Measurements from ENCODE around the gene MAML3. TPM values are rescaled to one million over a fixed set of nuclear protein-coding genes. Genes with fewer than 3 reads are reported as not detected.

Gene MAML3
- total and polyA plus RNA-seq, 2 donors: 6.7 to 7.0 TPM

GRCh38 chr4:140150886-140151698, 2.9 kb downstream of the MAML3 start:
- peak; percentile 88 for DNase-seq (ENCODE audit: extremely low spot score)
- H3K4me1 ChIP-seq (ENCODE audit: insufficient read depth): no peaks in the 10 kb centered on the region
- WGBS: under 1% methylated on average over 84 of the region's 84 CpGs

GRCh38 chr4:140150636-140150885, 3.4 kb downstream of the MAML3 start:
- Histone ChIP-seq H3K36me3 (ENCODE audit: insufficient read depth) (no peaks in the 10 kb centered on the region), H3K27ac (ENCODE audit: low read depth) (peak overlapping the region; percentile 92), H3K4me1 (ENCODE audit: insufficient read depth) (no peaks in the 10 kb centered on the region), H3K4me3 (ENCODE audit: low read depth, low read length) (peak overlapping the region; percentile 71)
- WGBS: 1% methylated on average over 13 of the region's 13 CpGs
- peak; percentile 94 for DNase-seq (ENCODE audit: extremely low spot score)

More at GRCh38 chr4:140150886-140151698, 2.9 kb downstream of the MAML3 start:
- Histone ChIP-seq H3K27ac (ENCODE audit: low read depth) (peak overlapping the region; percentile 92), H3K4me3 (ENCODE audit: low read depth, low read length) (peak overlapping the region; percentile 71), H3K36me3 (ENCODE audit: insufficient read depth) (no peaks in the 10 kb centered on the region)

- peak overlapping the region; percentile 71 for H3K4me3 ChIP-seq (ENCODE audit: low read depth, low read length)
- under 1% methylated on average over 20 of the region's 20 CpGs for WGBS
- peak overlapping the region; percentile 92 for H3K27ac ChIP-seq (ENCODE audit: low read depth)
- no peak for DNase-seq (ENCODE audit: extremely low spot score)
- no peaks in the 10 kb centered on the region for H3K4me1 ChIP-seq (ENCODE audit: insufficient read depth)
- H3K36me3 ChIP-seq (ENCODE audit: insufficient read depth): no peaks in the 10 kb centered on the region
These were observed 3.9 kb downstream of the MAML3 start for GRCh38 chr4:140149846-140150635.

- H3K4me3 ChIP-seq (ENCODE audit: low read depth, low read length): no peak overlapping the region
- WGBS: 96% methylated on average over 5 of the region's 5 CpGs
These were observed 9.9 kb downstream of the MAML3 start for GRCh38 chr4:140144050-140144449.

GRCh38 chr4:140141210-140141835, 12.7 kb downstream of the MAML3 start:
- no peak overlapping the region for H3K27ac ChIP-seq (ENCODE audit: low read depth)
- no peaks in the 10 kb centered on the region for H3K36me3 ChIP-seq (ENCODE audit: insufficient read depth)
- H3K4me3 ChIP-seq (ENCODE audit: low read depth, low read length): no peak overlapping the region
- 82% methylated on average over 4 of the region's 4 CpGs for WGBS
- H3K4me1 ChIP-seq (ENCODE audit: insufficient read depth): no peaks in the 10 kb centered on the region
- DNase-seq (ENCODE audit: extremely low spot score): no peak

More at GRCh38 chr4:140144050-140144449, 9.9 kb downstream of the MAML3 start:
- Histone ChIP-seq H3K27ac (ENCODE audit: low read depth) (no peak overlapping the region), H3K4me1 (ENCODE audit: insufficient read depth) (no peaks in the 10 kb centered on the region), H3K36me3 (ENCODE audit: insufficient read depth) (no peaks in the 10 kb centered on the region)
- no peak for DNase-seq (ENCODE audit: extremely low spot score)

GRCh38 chr4:140140566-140140965, 13.4 kb downstream of the MAML3 start:
- Histone ChIP-seq H3K36me3 (ENCODE audit: insufficient read depth) (no peaks in the 10 kb centered on the region), H3K27ac (ENCODE audit: low read depth) (no peak overlapping the region), H3K4me3 (ENCODE audit: low read depth, low read length) (no peak overlapping the region), H3K4me1 (ENCODE audit: insufficient read depth) (no peaks in the 10 kb centered on the region)
- no peak for DNase-seq (ENCODE audit: extremely low spot score)
- 90% methylated on average over 3 of the region's 3 CpGs for WGBS

GRCh38 chr4:140138428-140138827, 15.6 kb downstream of the MAML3 start:
- H3K4me1 ChIP-seq (ENCODE audit: insufficient read depth): no peaks in the 10 kb centered on the region
- DNase-seq (ENCODE audit: extremely low spot score): no peak
- no peak overlapping the region for H3K4me3 ChIP-seq (ENCODE audit: low read depth, low read length)
- 62% methylated on average over 6 of the region's 6 CpGs for WGBS
- H3K36me3 ChIP-seq (ENCODE audit: insufficient read depth): no peaks in the 10 kb centered on the region
- peak overlapping the region; percentile 0 for H3K27ac ChIP-seq (ENCODE audit: low read depth)

- H3K36me3 ChIP-seq (ENCODE audit: insufficient read depth): no peaks in the 10 kb centered on the region
- DNase-seq (ENCODE audit: extremely low spot score): no peak
- no peaks in the 10 kb centered on the region for H3K4me1 ChIP-seq (ENCODE audit: insufficient read depth)
- H3K4me3 ChIP-seq (ENCODE audit: low read depth, low read length): no peak overlapping the region
- H3K27ac ChIP-seq (ENCODE audit: low read depth): no peak overlapping the region
- WGBS: 43% methylated on average over 3 of the region's 3 CpGs
These were observed 16.3 kb downstream of the MAML3 start for GRCh38 chr4:140137671-140138070.

- 89% methylated on average over 4 of the region's 4 CpGs for WGBS
- no peak for DNase-seq (ENCODE audit: extremely low spot score)
These were observed 17.5 kb downstream of the MAML3 start for GRCh38 chr4:140136509-140136908.

GRCh38 chr4:140135529-140136088, 18.4 kb downstream of the MAML3 start:
- Histone ChIP-seq H3K4me1 (ENCODE audit: insufficient read depth) (no peaks in the 10 kb centered on the region), H3K27ac (ENCODE audit: low read depth) (no peak overlapping the region), H3K4me3 (ENCODE audit: low read depth, low read length) (no peak overlapping the region), H3K36me3 (ENCODE audit: insufficient read depth) (no peaks in the 10 kb centered on the region)
- DNase-seq (ENCODE audit: extremely low spot score): no peak
- WGBS: 34% methylated on average over 8 of the region's 8 CpGs

More at GRCh38 chr4:140136509-140136908, 17.5 kb downstream of the MAML3 start:
- Histone ChIP-seq H3K36me3 (ENCODE audit: insufficient read depth) (no peaks in the 10 kb centered on the region), H3K4me1 (ENCODE audit: insufficient read depth) (no peaks in the 10 kb centered on the region), H3K27ac (ENCODE audit: low read depth) (no peak overlapping the region), H3K4me3 (ENCODE audit: low read depth, low read length) (no peak overlapping the region)

GRCh38 chr4:140134746-140135425, 19.1 kb downstream of the MAML3 start:
- no peaks in the 10 kb centered on the region for H3K36me3 ChIP-seq (ENCODE audit: insufficient read depth)
- H3K27ac ChIP-seq (ENCODE audit: low read depth): no peak overlapping the region
- H3K4me3 ChIP-seq (ENCODE audit: low read depth, low read length): no peak overlapping the region
- no peak for DNase-seq (ENCODE audit: extremely low spot score)
- no peaks in the 10 kb centered on the region for H3K4me1 ChIP-seq (ENCODE audit: insufficient read depth)
- 69% methylated on average over 9 of the region's 9 CpGs for WGBS

- no peak for DNase-seq (ENCODE audit: extremely low spot score)
- 81% methylated on average over 3 of the region's 3 CpGs for WGBS
- no peaks in the 10 kb centered on the region for H3K36me3 ChIP-seq (ENCODE audit: insufficient read depth)
- no peak overlapping the region for H3K4me3 ChIP-seq (ENCODE audit: low read depth, low read length)
- H3K27ac ChIP-seq (ENCODE audit: low read depth): no peak overlapping the region
- no peaks in the 10 kb centered on the region for H3K4me1 ChIP-seq (ENCODE audit: insufficient read depth)
These were observed 20.4 kb downstream of the MAML3 start for GRCh38 chr4:140133576-140133975.

GRCh38 chr4:140131675-140132229, 22.2 kb downstream of the MAML3 start:
- 94% methylated on average over 5 of the region's 5 CpGs for WGBS
- Histone ChIP-seq H3K4me3 (ENCODE audit: low read depth, low read length) (no peak overlapping the region), H3K4me1 (ENCODE audit: insufficient read depth) (no peaks in the 10 kb centered on the region), H3K27ac (ENCODE audit: low read depth) (no peak overlapping the region), H3K36me3 (ENCODE audit: insufficient read depth) (no peaks in the 10 kb centered on the region)
- DNase-seq (ENCODE audit: extremely low spot score): no peak

Measured in urinary bladder (tissue), 4 donors.